Ovary (tissue), 3 donors: Measurements from ENCODE around the gene SLX4IP.

Experiments
- CTCF ChIP-seq, 3 donors: fragments of 450-650 bp in 2 of 3; fragments of 200-600 bp in 1 of 3; IDR thresholded peaks; one replicate each; pipeline versions ENCODE4 v1.5.1 to v1.8.0; 2016 to 2022; ENCODE audit warnings: antibody characterized with exemption in 3 of 3, mild to moderate bottlenecking in 1 of 3
- EP300 ChIP-seq: sonication (generic); formaldehyde crosslinking; IDR thresholded peaks from one replicate; pipeline ENCODE4 v1.6.1; 2017; ENCODE audit warnings: antibody characterized with exemption
- POLR2A ChIP-seq: fragments of 450-650 bp; IDR thresholded peaks from one replicate; pipeline ENCODE4 v1.6.1; 2017; ENCODE audit warnings: antibody characterized with exemption, mild to moderate bottlenecking, moderate library complexity
- donor health status: DM: no; HTN: no; CAD: no.

DNA sequence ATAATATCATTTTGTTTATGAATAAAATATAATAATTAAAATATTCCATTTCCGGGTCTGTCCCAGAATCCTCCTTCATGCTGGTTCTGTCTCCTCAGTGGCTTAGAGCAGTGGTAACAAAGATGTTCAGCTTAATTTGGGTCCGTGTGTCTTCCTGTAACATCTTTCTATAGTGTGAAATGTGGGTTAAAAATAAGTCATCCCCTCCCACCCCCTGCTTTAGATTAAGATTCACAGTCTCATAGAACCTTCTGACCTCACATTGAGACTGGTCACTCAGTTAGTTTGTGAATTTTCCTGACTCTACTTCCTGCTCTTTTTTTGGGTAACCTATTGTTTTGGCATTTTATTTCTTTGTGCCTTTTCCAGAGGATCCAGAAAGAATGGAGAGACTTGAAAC lies 55.2 kb downstream of the SLX4IP start:
- TF ChIP-seq POLR2A: no peak
- TF ChIP-seq CTCF (IDR thresholded peaks at IDR 0.05): no peak
- no peak for TF ChIP-seq EP300
